Thymus (tissue), 11 donors: Measurements from ENCODE around the gene TAPBP. TPM values are rescaled to one million over a fixed set of nuclear protein-coding genes. Genes with fewer than 3 reads are reported as not detected.

Experiments
- DNase-seq, 9 donors: peaks; one replicate each; pipeline ENCODE4 v3.0.0-alpha.2; 2013; ENCODE audit warnings: low spot score in 9 of 9, low read depth in 6 of 9, missing footprints in 1 of 9
- H3K27ac ChIP-seq, 2 donors: one replicate each; pipeline ENCODE4 v1.5.1; 2013; ENCODE audit warnings: control low read depth in 1 of 2, low read depth in 1 of 2, low read length in 1 of 2, mild to moderate bottlenecking in 1 of 2, moderate library complexity in 1 of 2
- H3K27me3 ChIP-seq, 2 donors: one replicate each; pipeline ENCODE4 v1.5.1; 2013; ENCODE audit warnings: low read length in 1 of 2; ENCODE audit not compliant: control insufficient read depth in 2 of 2, insufficient read depth in 1 of 2
- H3K36me3 ChIP-seq, 2 donors: one replicate each; pipeline ENCODE4 v1.5.1; 2013; ENCODE audit warnings: low read length in 1 of 2, mild to moderate bottlenecking in 1 of 2, moderate library complexity in 1 of 2; ENCODE audit not compliant: control insufficient read depth in 2 of 2, insufficient read depth in 2 of 2
- H3K4me1 ChIP-seq, 2 donors: one replicate each; pipeline ENCODE4 v1.5.1; 2013; ENCODE audit warnings: low read length in 2 of 2; ENCODE audit not compliant: control insufficient read depth in 2 of 2, insufficient read depth in 2 of 2
- H3K4me3 ChIP-seq, 2 donors: one replicate each; pipeline ENCODE4 v1.5.1; 2013; ENCODE audit warnings: low read length in 2 of 2, control low read depth in 1 of 2, mild to moderate bottlenecking in 1 of 2
- H3K9me3 ChIP-seq, 2 donors: one replicate each; pipeline ENCODE4 v1.5.1; 2013; ENCODE audit warnings: low read length in 1 of 2, mild to moderate bottlenecking in 1 of 2; ENCODE audit not compliant: control insufficient read depth in 2 of 2, insufficient read depth in 1 of 2
- WGBS: extraction: QIAGEN DNeasy Blood & Tissue Kit; methylation state at CpG from one replicate; pipeline ENCODE4 v1.1.7; 2013; 5-methylcytosine and 5-hydroxymethylcytosine counted together
- polyA plus RNA-seq: library from polyadenylated mRNA; stranded (reverse); fragments of 200-250 nt; gene quantifications from one replicate; pipeline ENCODE4 v1.2.3, GENCODE V29; 2013
- total RNA-seq: library from RNA; stranded (reverse); fragments of 120-200 nt; gene quantifications from one replicate; pipeline ENCODE4 v1.2.4, GENCODE V29; 2013
- donor health status: healthy.

Gene TAPBP
- total and polyA plus RNA-seq, 2 donors, result 37.7 to 57.0 TPM

GRCh38 chr6:33324125-33324524 lies 10.2 kb upstream of the TAPBP start:
- H3K27ac ChIP-seq, result peak overlapping the region; percentile 94 to 97
- H3K9me3 ChIP-seq, result no peaks in the 10 kb centered on the region
- H3K4me1 ChIP-seq, result peaks cover 13 to 38% of the 10 kb centered on the region in 2 donors
- peaks cover 22 to 25% of the 10 kb centered on the region in 2 donors for H3K36me3 ChIP-seq
- no peaks in the 10 kb centered on the region for H3K27me3 ChIP-seq
- 3% methylated on average over 7 of the region's 7 CpGs for WGBS
- peak overlapping the region; percentile 68 to 85 for H3K4me3 ChIP-seq
- DNase-seq, result peak in 1 of 9 donors; percentile 51

DNA sequence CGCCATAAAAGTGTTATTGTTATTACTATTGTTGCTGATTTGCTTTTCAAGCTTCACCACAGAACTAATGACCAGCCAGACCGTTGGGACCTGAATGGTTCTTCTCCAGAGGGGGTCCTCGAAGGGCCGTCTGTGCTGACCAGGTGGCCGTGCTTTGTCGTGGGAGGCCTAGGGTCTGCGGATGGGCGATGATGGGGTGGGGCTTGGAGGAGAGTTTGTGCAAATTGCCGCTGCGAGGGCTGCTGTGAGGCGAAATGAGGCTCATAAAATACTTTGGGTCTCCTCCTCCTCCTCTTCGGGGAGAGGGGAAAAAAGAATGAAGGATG lies 9.7 kb upstream of the TAPBP start:
- H3K36me3 ChIP-seq, result peaks cover 27 to 30% of the 10 kb centered on the region in 2 donors
- DNase-seq, result no peak
- WGBS, result 1% methylated on average over 12 of the region's 12 CpGs
- no peaks in the 10 kb centered on the region for H3K27me3 ChIP-seq
- no peaks in the 10 kb centered on the region for H3K9me3 ChIP-seq
- peak overlapping the region; percentile 68 to 85 for H3K4me3 ChIP-seq
- peaks cover 14 to 44% of the 10 kb centered on the region in 2 donors for H3K4me1 ChIP-seq
- H3K27ac ChIP-seq, result peak overlapping the region; percentile 94 to 97

DNA sequence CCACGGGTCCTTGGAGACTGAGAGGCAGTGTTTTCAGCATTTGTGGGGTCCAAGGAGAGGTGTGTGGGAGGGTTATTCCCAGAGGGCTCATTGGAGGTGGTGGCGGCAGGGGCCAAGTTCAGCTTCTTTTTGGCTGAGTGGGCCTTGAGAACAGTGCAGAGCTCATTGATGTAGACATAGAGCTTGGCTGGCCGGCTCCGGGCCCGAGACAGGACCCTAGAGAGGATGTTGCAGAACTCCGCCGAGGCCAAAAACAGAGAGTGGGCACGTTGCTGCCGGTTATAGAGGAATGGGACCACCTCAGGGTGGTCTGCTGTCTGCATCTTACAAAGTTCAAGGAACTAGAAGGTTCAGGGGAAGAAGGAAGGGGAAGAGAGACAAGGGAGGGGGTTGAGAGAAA lies 7.3 kb upstream of the TAPBP start:
- Histone ChIP-seq H3K9me3 (no peaks in the 10 kb centered on the region), H3K4me1 (peaks cover 14 to 58% of the 10 kb centered on the region in 2 donors), H3K36me3 (peaks cover 27 to 33% of the 10 kb centered on the region in 2 donors), H3K27me3 (no peaks in the 10 kb centered on the region), H3K27ac (no peak overlapping the region), H3K4me3 (no peak overlapping the region)
- WGBS, result 93% methylated on average over 9 of the region's 9 CpGs
- no peak for DNase-seq

GRCh38 chr6:33320315-33321181 lies 6.7 kb upstream of the TAPBP start:
- no peaks in the 10 kb centered on the region for H3K9me3 ChIP-seq
- H3K36me3 ChIP-seq, result peaks cover 27 to 33% of the 10 kb centered on the region in 2 donors
- no peak for DNase-seq
- no peaks in the 10 kb centered on the region for H3K27me3 ChIP-seq
- 94% methylated on average over 32 of the region's 32 CpGs for WGBS
- no peak overlapping the region for H3K4me3 ChIP-seq
- H3K27ac ChIP-seq, result peak overlapping the region in 1 of 2 donors; percentile 37
- H3K4me1 ChIP-seq, result peaks cover 14 to 58% of the 10 kb centered on the region in 2 donors

GRCh38 chr6:33319939-33320314 lies 6.0 kb upstream of the TAPBP start:
- H3K27ac ChIP-seq, result no peak overlapping the region
- no peaks in the 10 kb centered on the region for H3K9me3 ChIP-seq
- H3K36me3 ChIP-seq, result peaks cover 27 to 33% of the 10 kb centered on the region in 2 donors
- H3K4me1 ChIP-seq, result peaks cover 14 to 65% of the 10 kb centered on the region in 2 donors
- DNase-seq, result no peak
- H3K4me3 ChIP-seq, result no peak overlapping the region
- no peaks in the 10 kb centered on the region for H3K27me3 ChIP-seq
- WGBS, result 98% methylated on average over 3 of the region's 3 CpGs

DNA sequence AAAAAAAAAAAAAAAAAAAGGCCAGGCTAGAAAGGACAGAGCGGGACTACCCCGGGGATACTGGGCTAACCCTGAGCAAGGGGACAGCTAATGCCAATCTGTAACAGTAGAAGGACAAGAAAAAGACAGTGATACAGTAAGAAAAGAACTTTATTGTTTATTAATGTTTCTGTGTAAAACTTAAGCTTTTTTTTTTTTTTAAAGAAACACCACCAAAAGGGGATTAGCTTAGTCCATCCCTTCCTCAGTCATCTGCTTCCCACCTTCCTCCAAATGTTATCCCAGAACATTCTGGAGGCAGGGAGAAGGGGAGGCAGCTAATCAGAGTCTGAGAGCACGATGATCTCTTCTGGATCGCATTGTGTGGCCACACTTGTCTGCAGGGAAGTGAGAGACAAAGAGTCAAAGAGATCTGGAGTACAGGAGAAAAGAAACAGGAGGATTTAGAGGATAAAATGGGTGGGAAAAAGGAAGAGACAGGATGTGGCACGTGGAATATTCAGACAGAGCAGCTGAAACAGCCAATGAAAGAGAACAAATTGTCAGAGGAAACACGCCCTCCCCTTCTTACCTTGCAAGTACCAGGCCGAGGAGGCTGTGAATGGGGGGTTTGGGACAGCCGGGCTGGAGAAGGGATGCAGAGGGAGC lies 4.7 kb upstream of the TAPBP start:
- Histone ChIP-seq H3K4me3 (peak overlapping the region; percentile 61 to 73), H3K27ac (peak overlapping the region; percentile 80 to 89), H3K27me3 (no peaks in the 10 kb centered on the region), H3K36me3 (peaks cover 27 to 33% of the 10 kb centered on the region in 2 donors), H3K4me1 (peaks cover 21 to 67% of the 10 kb centered on the region in 2 donors), H3K9me3 (no peaks in the 10 kb centered on the region)
- DNase-seq, result no peak
- WGBS, result 86% methylated on average over 8 of the region's 8 CpGs

DNA sequence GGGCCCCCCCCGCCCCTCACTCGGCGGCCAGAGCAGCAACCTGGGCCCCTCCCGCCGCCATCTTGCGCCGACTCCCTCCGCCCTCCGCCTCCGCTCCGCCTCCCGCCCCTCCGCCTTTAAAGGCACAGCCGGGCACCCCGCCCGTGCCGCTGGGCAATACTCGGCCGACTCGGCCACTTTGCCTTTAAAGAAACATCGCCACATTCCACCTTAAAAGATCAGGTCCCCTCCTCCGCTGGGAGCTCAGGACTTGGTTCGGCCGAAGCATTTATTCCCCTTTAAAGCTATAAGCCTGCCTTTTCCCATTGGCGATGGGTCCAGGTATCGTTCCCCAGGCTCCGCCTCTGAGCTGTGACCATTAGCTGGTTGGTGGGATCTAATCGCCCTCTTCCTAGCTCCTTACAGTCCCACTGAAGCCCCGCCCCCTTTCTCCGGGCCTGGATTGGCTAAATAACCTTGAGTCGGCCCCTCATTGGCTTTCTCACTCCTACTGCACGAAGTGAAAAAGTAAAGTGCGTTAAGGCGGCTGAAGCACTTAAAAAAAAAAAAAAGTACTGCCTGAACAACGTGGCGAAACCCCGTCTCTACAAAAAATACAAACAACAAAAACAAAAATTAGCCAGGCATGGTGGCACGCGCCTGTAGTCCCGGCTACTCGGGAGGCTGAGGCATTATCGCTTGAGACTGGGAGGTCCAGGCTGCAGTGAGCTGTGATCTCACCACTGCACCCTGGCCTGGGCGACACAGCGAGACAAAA lies 4.0 kb upstream of the TAPBP start, which contains the start of gene ZBTB22:
TSS of gene ZBTB22 (minus strand) at position 76 of the 757 bp plus-strand sequence. CDS start 828 bp downstream, outside the sequence.
- H3K36me3 ChIP-seq, result peaks cover 27 to 33% of the 10 kb centered on the region in 2 donors
- H3K4me1 ChIP-seq, result peaks cover 21 to 61% of the 10 kb centered on the region in 2 donors
- H3K4me3 ChIP-seq, result peak within 1 kb of the TSS; percentile 61 to 73
- H3K9me3 ChIP-seq, result no peaks in the 10 kb centered on the region
- DNase-seq, result peak; percentile 88 to 99 (median 96)
- H3K27ac ChIP-seq, result peak within 1 kb of the TSS; percentile 80 to 89
- 5% methylated on average over 44 of the region's 44 CpGs for WGBS
- no peaks in the 10 kb centered on the region for H3K27me3 ChIP-seq

DNA sequence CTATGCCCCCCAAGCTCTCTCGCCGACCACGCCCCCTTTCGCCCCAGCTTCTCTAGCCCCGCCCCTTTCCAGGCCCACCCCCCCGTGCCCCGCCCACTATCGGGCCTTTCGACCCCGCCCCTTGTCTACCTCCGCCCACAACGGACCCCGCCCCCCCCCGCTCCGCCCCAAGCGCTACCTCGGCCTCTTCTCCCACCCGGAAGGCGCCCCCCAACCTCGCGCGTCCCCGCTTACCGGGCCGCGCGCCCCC lies 3.5 kb upstream of the TAPBP start:
- peak overlapping the region; percentile 61 to 73 for H3K4me3 ChIP-seq
- peak overlapping the region; percentile 80 to 89 for H3K27ac ChIP-seq
- peaks cover 22 to 64% of the 10 kb centered on the region in 2 donors for H3K4me1 ChIP-seq
- WGBS, result under 1% methylated on average over 27 of the region's 27 CpGs
- H3K27me3 ChIP-seq, result no peaks in the 10 kb centered on the region
- peaks cover 27 to 33% of the 10 kb centered on the region in 2 donors for H3K36me3 ChIP-seq
- peaks cover 0 to 4% of the 10 kb centered on the region in 2 donors for H3K9me3 ChIP-seq
- no peak for DNase-seq
